GM13976 (cell line): ENCODE results near the gene WBP11.

Source experiments
- DNase-seq: peaks from one replicate; pipeline ENCODE4 v3.0.0; 2012; ENCODE audit warnings: low spot score
- in situ Hi-C: fragments of 300-500 bp; cut with MboI; formaldehyde crosslinking; loops from one replicate; pipeline ENCODE4 v1.12.0; 2022; ENCODE audit warnings: low sequenced_read_pairs, mixed read lengths, inconsistent platforms; ENCODE audit not compliant: unreplicated experiment
- TF ChIP-seq, protein P1 (sequence below): IDR thresholded peaks from 2 replicates; pipeline ENCODE4 v1.5.1; 2012; ENCODE audit warnings: borderline replicate concordance, mild to moderate bottlenecking; ENCODE audit not compliant: insufficient read depth; ENCODE audit errors: extremely low read depth, missing control alignments, control extremely low read depth

The WBP11 gene

DNA sequence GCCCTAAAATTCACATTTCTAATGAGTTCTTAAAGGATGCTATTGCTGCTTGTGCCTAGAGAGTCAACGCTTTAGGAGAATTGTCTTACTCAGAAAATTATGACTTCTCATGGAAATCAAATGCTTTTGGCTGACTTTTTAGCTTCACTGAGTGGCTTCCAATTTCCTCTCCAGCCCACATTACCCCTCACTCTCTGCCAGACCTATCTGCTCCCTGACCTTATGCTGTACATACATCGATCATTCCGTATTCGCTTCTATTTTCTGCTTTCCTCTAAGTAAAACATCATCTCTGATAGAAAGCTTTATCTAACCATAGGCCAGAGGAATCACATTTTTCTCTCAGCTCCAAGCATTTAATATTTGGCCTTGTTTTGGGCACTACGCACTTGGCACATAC lies 23.2 kb upstream of the WBP11 start:
- in situ Hi-C loops = no loop called here
- no peak for DNase-seq
- TF ChIP-seq, protein P1, sequence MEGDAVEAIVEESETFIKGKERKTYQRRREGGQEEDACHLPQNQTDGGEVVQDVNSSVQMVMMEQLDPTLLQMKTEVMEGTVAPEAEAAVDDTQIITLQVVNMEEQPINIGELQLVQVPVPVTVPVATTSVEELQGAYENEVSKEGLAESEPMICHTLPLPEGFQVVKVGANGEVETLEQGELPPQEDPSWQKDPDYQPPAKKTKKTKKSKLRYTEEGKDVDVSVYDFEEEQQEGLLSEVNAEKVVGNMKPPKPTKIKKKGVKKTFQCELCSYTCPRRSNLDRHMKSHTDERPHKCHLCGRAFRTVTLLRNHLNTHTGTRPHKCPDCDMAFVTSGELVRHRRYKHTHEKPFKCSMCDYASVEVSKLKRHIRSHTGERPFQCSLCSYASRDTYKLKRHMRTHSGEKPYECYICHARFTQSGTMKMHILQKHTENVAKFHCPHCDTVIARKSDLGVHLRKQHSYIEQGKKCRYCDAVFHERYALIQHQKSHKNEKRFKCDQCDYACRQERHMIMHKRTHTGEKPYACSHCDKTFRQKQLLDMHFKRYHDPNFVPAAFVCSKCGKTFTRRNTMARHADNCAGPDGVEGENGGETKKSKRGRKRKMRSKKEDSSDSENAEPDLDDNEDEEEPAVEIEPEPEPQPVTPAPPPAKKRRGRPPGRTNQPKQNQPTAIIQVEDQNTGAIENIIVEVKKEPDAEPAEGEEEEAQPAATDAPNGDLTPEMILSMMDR = no peak

DNA sequence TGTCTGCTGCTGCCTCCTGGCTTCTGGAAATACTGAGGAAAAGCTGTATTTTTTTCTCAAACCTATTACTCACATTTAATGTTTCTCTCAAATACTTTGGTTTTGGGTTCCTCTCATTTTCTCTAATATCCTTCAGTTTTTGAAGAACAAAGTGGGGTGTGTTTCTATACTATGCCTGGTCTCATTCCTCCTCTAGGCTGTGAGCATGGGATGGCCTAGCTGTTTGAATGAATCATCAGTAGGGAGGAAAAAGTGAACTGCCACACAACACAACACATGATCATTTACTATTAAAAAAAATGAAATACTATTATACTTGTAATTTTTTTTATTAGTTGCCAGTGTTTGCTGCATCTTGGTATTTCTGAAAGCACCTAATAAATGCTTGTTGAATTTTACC lies 22.0 kb upstream of the WBP11 start:
- in situ Hi-C loops = no loop called here
- no peak for DNase-seq
- TF ChIP-seq, protein P1 = no peak

DNA sequence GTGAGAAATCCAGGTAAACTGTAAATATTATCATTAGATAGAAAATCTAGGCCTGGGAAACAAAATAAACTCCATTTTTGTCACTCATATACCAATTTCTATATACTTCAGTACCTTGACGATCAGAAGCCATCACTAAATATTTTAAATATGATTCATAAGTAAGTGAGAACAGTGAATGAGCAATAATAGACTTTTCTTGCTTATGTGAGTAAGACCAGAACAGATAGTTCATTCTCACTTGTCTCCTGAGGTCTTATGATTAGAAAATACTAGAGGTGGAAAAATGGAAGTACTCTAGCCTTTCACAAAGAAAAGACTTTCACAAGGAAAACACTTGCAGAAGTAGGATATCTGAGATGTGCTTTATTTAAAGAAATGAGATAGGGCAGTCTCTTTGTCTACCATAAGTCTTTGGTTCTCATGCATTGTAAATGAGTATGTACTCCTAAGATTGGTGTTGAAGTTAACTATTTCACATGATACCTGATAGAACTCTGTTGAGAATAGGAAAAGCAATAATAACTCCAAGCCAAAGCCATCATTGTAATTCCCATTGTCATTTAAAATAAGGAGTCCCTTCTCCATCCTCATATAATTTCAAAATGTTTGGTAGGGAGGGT lies 20.8 kb upstream of the WBP11 start:
- no peak for DNase-seq
- in situ Hi-C loops = no loop called here
- TF ChIP-seq, protein P1 = no peak

DNA sequence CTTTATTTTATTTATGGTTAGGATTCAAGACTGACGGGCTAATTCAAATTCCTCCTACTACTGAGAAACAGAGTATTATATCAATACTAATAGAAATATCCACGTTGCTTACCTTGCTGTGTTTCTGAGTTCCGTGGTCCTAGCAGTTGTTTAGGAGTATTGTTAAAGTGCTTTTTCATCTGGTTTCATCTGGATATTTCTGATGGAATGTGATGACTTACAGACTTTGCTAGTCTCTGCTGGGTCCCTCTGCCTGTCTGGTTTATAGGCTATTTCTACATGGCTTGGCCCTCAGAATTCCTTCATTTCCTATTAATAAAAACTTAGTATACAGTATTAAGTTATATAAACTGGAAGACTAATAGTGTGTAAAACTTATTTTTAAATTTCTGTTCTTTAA lies 10.7 kb upstream of the WBP11 start, which contains the start of gene SMCO3:
Gene SMCO3, minus strand, starts transcription at position 169 of the 400 bp plus-strand sequence. CDS start 7,502 bp downstream, outside the sequence.
- no peak for DNase-seq
- in situ Hi-C loops = no loop called here
- TF ChIP-seq, protein P1 = no peak

DNA sequence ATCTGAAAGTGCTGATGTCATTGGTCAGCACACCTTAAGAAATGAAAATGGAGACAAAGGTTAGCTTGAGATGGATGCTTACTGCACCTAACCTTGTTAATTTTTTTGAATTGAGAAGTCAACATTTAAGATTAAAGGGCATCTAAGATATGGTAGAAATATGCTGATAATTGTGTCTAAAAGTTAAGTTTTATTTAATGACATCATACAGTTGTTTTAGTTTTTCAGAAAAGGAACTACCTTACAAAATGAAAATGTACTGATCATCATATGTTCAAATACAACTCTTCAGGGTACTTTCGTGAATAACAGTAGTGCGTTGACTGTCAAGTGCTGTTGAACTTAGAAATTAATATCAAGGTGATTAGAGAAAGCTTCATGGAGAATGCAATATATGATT lies 8.2 kb upstream of the WBP11 start:
- TF ChIP-seq, protein P1 = no peak
- no peak for DNase-seq
- in situ Hi-C loops = no loop called here

DNA sequence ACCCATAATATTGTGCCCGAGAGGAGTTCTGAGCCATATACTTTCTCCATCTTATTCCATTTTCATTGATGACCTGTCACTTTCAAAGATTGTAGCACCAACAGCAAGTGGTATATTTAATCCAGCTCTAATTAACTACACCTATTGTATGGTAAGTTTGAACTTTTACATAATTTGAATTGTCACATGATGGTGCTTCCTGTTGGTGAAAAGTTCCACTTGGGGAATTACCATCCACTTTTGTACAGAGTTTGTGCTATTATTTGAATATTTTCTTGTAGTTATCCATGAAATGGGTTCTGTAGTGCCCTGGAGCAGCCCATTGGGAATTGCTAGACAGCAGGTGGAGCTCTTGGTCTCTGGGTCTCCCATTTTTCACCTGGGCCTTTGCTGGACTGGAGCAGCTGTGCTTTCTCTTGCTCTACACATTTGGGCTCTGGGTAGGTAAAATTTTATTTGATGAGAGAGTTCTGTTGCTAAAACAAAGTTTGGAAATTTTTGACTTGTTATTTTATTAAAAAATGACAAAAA lies 7.7 kb upstream of the WBP11 start:
- no peak for DNase-seq
- in situ Hi-C loops = no loop called here
- TF ChIP-seq, protein P1 = no peak
